Suprapubic skin (tissue), 3 donors: ENCODE results near the gene SMIM8.

Source experiments
- CTCF ChIP-seq, 2 donors: fragments of 200-600 bp in 1 of 2; fragments of 450-650 bp in 1 of 2; sonication (generic) in 1 of 2; IDR thresholded peaks; one replicate each; pipeline ENCODE4 v1.5.1; 2016 to 2019; ENCODE audit warnings: antibody characterized with exemption in 2 of 2, mild to moderate bottlenecking in 1 of 2, moderate library complexity in 1 of 2
- POLR2A ChIP-seq, 2 donors: fragments of 450-650 bp; IDR thresholded peaks; one replicate each; pipeline ENCODE4 v1.6.1; 2017; ENCODE audit warnings: antibody characterized with exemption in 2 of 2, mild to moderate bottlenecking in 2 of 2, moderate library complexity in 2 of 2

- TF ChIP-seq CTCF (IDR thresholded peaks at IDR 0.05) (no peak), POLR2A (IDR thresholded peaks at IDR 0.05) (no peak)
Measured at GRCh38 chr6:87384449-87384848, 62.1 kb downstream of the SMIM8 start.
